HG03097 (cell line): ENCODE measurements around the gene TMEM82.

Experiments used
- ATAC-seq: cut with Tn5 transposase; IDR thresholded peaks from one replicate; pipeline ENCODE4 v1.9.1; 2021; ENCODE audit not compliant: unreplicated experiment, low FRiP score

Gene TMEM82

GRCh38 chr1:15734901-15735300 is 7.4 kb upstream of the TMEM82 start:
- ATAC-seq = no peak

GRCh38 chr1:15735304-15736037 is 6.8 kb upstream of the TMEM82 start:
- no peak for ATAC-seq

GRCh38 chr1:15736038-15736891 is 6.0 kb upstream of the TMEM82 start, which contains the start of gene SLC25A34:
SLC25A34 (plus strand) TSS chr1:15736258; CDS start chr1:15736486, 228 bp downstream.
- ATAC-seq = no peak

GRCh38 chr1:15736892-15737261 is 5.4 kb upstream of the TMEM82 start:
- ATAC-seq = no peak

GRCh38 chr1:15737324-15738319 is 4.7 kb upstream of the TMEM82 start:
- ATAC-seq = no peak

GRCh38 chr1:15738416-15739113 is 3.7 kb upstream of the TMEM82 start:
- ATAC-seq = no peak

GRCh38 chr1:15739259-15739658 is 3.0 kb upstream of the TMEM82 start:
- no peak for ATAC-seq

GRCh38 chr1:15739745-15740144 is 2.6 kb upstream of the TMEM82 start:
- no peak for ATAC-seq

GRCh38 chr1:15740924-15741850 is 1.1 kb upstream of the TMEM82 start:
- ATAC-seq = no peak

- no peak for ATAC-seq
Measured at GRCh38 chr1:15744122-15744679, 1.9 kb downstream of the TMEM82 start.

GRCh38 chr1:15747378-15747777 is 5.1 kb downstream of the TMEM82 start:
- no peak for ATAC-seq

- no peak for ATAC-seq
Measured at GRCh38 chr1:15748264-15748663, 6.0 kb downstream of the TMEM82 start.

GRCh38 chr1:15748690-15749398 is 6.5 kb downstream of the TMEM82 start:
- no peak for ATAC-seq

GRCh38 chr1:15749399-15750291 is 7.3 kb downstream of the TMEM82 start:
- no peak for ATAC-seq

- no peak for ATAC-seq
Measured at GRCh38 chr1:15750924-15751323, 8.6 kb downstream of the TMEM82 start.

- ATAC-seq = no peak
Measured at GRCh38 chr1:15751717-15752116, 9.4 kb downstream of the TMEM82 start.

GRCh38 chr1:15753776-15754175 is 11.5 kb downstream of the TMEM82 start:
- no peak for ATAC-seq
